Activated naive CD8-positive, alpha-beta T cell treated with anti-CD3 and anti-CD28 coated beads, Interleukin-2, amount 10 ng/mL, durations not matched to agents 7 days and 5 days (primary cell): ENCODE measurements around the gene CATSPERB. TPM values are rescaled to one million over a fixed set of nuclear protein-coding genes. Genes with fewer than 3 reads are reported as not detected.
"Not testable (repeated sequence)": the region's sequence is repeated elsewhere in the genome, so short reads cannot be mapped to it uniquely, and the experiment has no call there.

ENCODE experiments used
- ATAC-seq: fragments of 150-1000 bp; cut with Tn5 transposase; one replicate; pipeline ENCODE4 v1.10.0; 2021; ENCODE audit warnings: low read depth, moderate library complexity
- POLR2A ChIA-PET: fragments of 350-600 bp; sonication (Branson Sonifier 250); formaldehyde crosslinking; loops from one replicate; lab custom pipeline; 2021; ENCODE audit warnings: antibody characterized with exemption; lab: Charles Lee
- DNase-seq: peaks from one replicate; pipeline ENCODE4 v3.0.0; 2021
- H3K27ac Mint-ChIP-seq: one replicate; pipeline ENCODE4 v1.8.0; 2022; ENCODE audit warnings: mild to moderate bottlenecking, mixed read lengths
- H3K27me3 Mint-ChIP-seq: one replicate; pipeline ENCODE4 v1.8.0; 2022; ENCODE audit warnings: mild to moderate bottlenecking, moderate library complexity, mixed read lengths
- H3K36me3 Mint-ChIP-seq: one replicate; pipeline ENCODE4 v1.8.0; 2021; ENCODE audit warnings: mild to moderate bottlenecking, mixed read lengths
- H3K4me1 Mint-ChIP-seq: one replicate; pipeline ENCODE4 v1.8.0; 2021; ENCODE audit warnings: mixed read lengths
- H3K4me3 Mint-ChIP-seq: one replicate; pipeline ENCODE4 v1.8.0; 2022; ENCODE audit warnings: mild to moderate bottlenecking, moderate library complexity, mixed read lengths
- H3K9me3 Mint-ChIP-seq: one replicate; pipeline ENCODE4 v1.8.0; 2021; ENCODE audit warnings: mixed read lengths
- total RNA-seq, 2 experiments: library from RNA; stranded (reverse); gene quantifications; one replicate each; pipeline ENCODE4 v1.2.3, GENCODE V29; 2021

CATSPERB gene
- total RNA-seq, 2 experiments from 2014 or later, result 1.9 to 2.3 TPM

GRCh38 chr14:91748049-91748448 is 16.2 kb upstream of the CATSPERB start:
- H3K4me3 Mint-ChIP-seq, result no peak overlapping the region
- peaks cover 2% of the 10 kb centered on the region for H3K27me3 Mint-ChIP-seq
- DNase-seq (no peak), ATAC-seq (no peak)
- no peak overlapping the region for H3K27ac Mint-ChIP-seq
- POLR2A ChIA-PET, result no interaction called here
- peaks cover 9% of the 10 kb centered on the region for H3K9me3 Mint-ChIP-seq
- peaks cover 2% of the 10 kb centered on the region for H3K36me3 Mint-ChIP-seq
- H3K4me1 Mint-ChIP-seq, result no peaks in the 10 kb centered on the region

- peaks cover 2% of the 10 kb centered on the region for H3K27me3 Mint-ChIP-seq
- ATAC-seq (no peak), DNase-seq (no peak)
- peaks cover 2% of the 10 kb centered on the region for H3K4me1 Mint-ChIP-seq
- POLR2A ChIA-PET, result no interaction called here
- H3K4me3 Mint-ChIP-seq, result no peak overlapping the region
- peaks cover 3% of the 10 kb centered on the region for H3K36me3 Mint-ChIP-seq
- no peak overlapping the region for H3K27ac Mint-ChIP-seq
- H3K9me3 Mint-ChIP-seq, result peaks cover 3% of the 10 kb centered on the region
Observed at GRCh38 chr14:91745344-91745743, 13.5 kb upstream of the CATSPERB start.

- H3K4me1 Mint-ChIP-seq, result peaks cover 2% of the 10 kb centered on the region
- no peak overlapping the region for H3K27ac Mint-ChIP-seq
- H3K9me3 Mint-ChIP-seq, result peaks cover 6% of the 10 kb centered on the region
- POLR2A ChIA-PET, result no interaction called here
- H3K27me3 Mint-ChIP-seq, result peaks cover 2% of the 10 kb centered on the region
- H3K4me3 Mint-ChIP-seq, result no peak overlapping the region
- no peak for DNase-seq
- no peak for ATAC-seq
- H3K36me3 Mint-ChIP-seq, result peaks cover 5% of the 10 kb centered on the region
Observed at GRCh38 chr14:91744068-91744480, 12.2 kb upstream of the CATSPERB start.

- Mint-ChIP-seq H3K27me3 (peaks cover 2% of the 10 kb centered on the region), H3K36me3 (peaks cover 5% of the 10 kb centered on the region), H3K27ac (no peak overlapping the region), H3K4me1 (peaks cover 2% of the 10 kb centered on the region), H3K4me3 (no peak overlapping the region), H3K9me3 (peaks cover 6% of the 10 kb centered on the region)
- DNase-seq (no peak), ATAC-seq (no peak)
- POLR2A ChIA-PET, result no interaction called here
Observed at GRCh38 chr14:91743305-91743653, 11.4 kb upstream of the CATSPERB start.

- no peak for ATAC-seq
- no peak overlapping the region for H3K4me3 Mint-ChIP-seq
- H3K27ac Mint-ChIP-seq, result no peak overlapping the region
Observed at GRCh38 chr14:91742621-91743304, 10.9 kb upstream of the CATSPERB start.

DNA sequence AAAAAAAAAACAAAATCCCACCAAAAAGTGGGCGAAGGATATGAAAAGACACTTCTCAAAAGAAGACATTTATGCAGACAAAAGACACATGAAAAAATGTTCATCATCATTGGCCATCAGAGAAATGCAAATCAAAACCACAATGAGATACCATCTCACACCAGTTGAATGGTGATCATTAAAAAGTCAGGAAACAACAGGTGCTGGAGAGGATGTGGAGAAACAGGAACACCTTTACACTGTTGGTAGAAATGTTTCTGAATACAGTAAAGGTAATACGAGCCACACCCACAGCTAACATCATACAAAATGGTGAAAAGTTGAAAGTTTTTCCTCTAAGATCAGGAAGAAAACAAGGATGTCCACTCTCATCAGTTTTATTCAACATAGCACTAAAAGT is 8.0 kb upstream of the CATSPERB start:
- H3K4me1 Mint-ChIP-seq, DNase-seq, POLR2A ChIA-PET, H3K27me3 Mint-ChIP-seq, H3K4me3 Mint-ChIP-seq, H3K27ac Mint-ChIP-seq, ATAC-seq: not testable (repeated sequence)
- H3K9me3 Mint-ChIP-seq, result peaks cover 12% of the 10 kb centered on the region
- H3K36me3 Mint-ChIP-seq, result peaks cover 11% of the 10 kb centered on the region

More at GRCh38 chr14:91742621-91743304, 10.9 kb upstream of the CATSPERB start:
- H3K4me1 Mint-ChIP-seq, result peaks cover 2% of the 10 kb centered on the region
- POLR2A ChIA-PET, result no interaction called here
- DNase-seq, result no peak
- H3K9me3 Mint-ChIP-seq, result peaks cover 6% of the 10 kb centered on the region
- peaks cover 8% of the 10 kb centered on the region for H3K36me3 Mint-ChIP-seq
- H3K27me3 Mint-ChIP-seq, result no peaks in the 10 kb centered on the region

GRCh38 chr14:91737619-91738018 is 5.7 kb upstream of the CATSPERB start:
- Mint-ChIP-seq H3K9me3 (peaks cover 12% of the 10 kb centered on the region), H3K4me3 (no peak overlapping the region), H3K36me3 (peaks cover 12% of the 10 kb centered on the region), H3K4me1 (peaks cover 4% of the 10 kb centered on the region), H3K27me3 (no peaks in the 10 kb centered on the region), H3K27ac (no peak overlapping the region)
- no peak for DNase-seq
- POLR2A ChIA-PET, result no interaction called here
- ATAC-seq, result no peak

DNA sequence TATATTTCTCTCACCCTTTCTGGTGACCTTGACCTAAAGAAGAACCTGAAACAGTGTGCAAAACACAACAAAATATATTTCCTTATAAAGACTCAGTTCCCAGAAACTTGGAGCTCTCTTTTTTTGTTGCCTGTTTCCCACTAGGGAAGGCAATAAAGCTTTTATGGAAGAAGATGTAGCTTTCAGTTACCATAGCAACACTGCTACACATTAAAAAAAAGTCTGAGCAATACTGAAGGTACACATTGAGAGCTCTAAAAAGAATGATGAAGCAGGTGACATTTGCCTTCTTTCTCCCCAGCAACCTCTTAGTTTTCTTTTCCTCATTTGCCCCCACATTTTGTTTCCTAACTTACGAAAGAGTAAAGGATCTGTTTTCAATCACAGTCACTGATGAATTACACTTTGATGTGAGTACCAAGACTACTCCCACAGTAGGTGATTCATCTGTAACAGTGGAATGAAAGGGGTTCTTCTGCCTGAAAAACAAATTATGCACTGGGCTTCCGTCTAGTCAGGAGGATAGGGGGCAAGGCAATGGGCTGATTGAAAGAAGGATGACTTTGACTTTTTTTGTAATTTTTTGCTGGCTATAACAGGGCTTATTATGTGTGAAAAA is 1.1 kb upstream of the CATSPERB start:
- H3K27me3 Mint-ChIP-seq, result no peaks in the 10 kb centered on the region
- H3K4me3 Mint-ChIP-seq, result no peak overlapping the region
- peaks cover 6% of the 10 kb centered on the region for H3K36me3 Mint-ChIP-seq
- no peak for DNase-seq
- H3K4me1 Mint-ChIP-seq, result peaks cover 7% of the 10 kb centered on the region
- peaks cover 9% of the 10 kb centered on the region for H3K9me3 Mint-ChIP-seq
- no peak for ATAC-seq
- H3K27ac Mint-ChIP-seq, result no peak overlapping the region
- POLR2A ChIA-PET, result no interaction called here

DNA sequence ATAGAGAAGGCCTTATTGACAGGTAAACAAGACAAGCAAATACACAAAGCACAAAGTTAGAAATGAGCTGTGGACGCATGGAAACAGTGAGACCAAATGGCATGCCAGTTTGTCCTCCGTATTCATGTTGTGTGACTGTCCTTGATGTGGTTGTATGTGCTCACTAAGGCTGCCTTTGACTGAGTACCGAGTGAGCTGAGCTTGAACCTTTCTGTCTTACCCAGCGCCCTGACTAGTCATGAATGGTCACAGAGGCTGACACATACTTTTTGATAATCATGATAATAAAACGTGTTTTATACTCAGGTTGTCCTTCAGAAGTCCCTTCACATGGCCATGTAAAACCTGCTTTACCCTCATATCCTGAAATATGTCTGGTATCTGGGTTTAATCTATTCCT is 553 bp upstream of the CATSPERB start:
- Mint-ChIP-seq H3K9me3 (peaks cover 9% of the 10 kb centered on the region), H3K4me1 (peaks cover 7% of the 10 kb centered on the region), H3K27me3 (no peaks in the 10 kb centered on the region), H3K4me3 (no peak overlapping the region), H3K36me3 (peaks cover 5% of the 10 kb centered on the region), H3K27ac (no peak overlapping the region)
- DNase-seq, result no peak
- POLR2A ChIA-PET, result no interaction called here
- ATAC-seq, result no peak

DNA sequence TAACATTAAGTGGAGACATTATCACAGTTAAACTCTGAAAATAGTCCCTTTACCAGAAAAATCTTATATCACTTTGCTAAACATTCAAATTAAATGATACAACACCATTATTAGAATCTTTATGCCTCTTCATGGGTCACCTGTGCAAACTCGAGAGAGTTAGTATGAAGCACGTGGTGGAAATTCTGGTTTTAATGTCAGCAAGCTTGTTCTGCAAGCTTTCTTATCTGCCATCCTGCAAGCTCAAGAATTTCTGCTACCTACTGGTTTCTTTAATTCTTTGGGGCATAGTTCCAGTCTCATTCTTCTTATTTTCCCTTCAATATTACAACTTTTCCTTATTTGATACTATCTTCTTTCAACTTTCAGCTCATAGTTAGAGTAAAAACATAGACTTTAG is 868 bp downstream of the CATSPERB start:
- Mint-ChIP-seq H3K27me3 (no peaks in the 10 kb centered on the region), H3K4me3 (no peak overlapping the region), H3K4me1 (peaks cover 7% of the 10 kb centered on the region), H3K36me3 (peaks cover 3% of the 10 kb centered on the region), H3K9me3 (peaks cover 4% of the 10 kb centered on the region), H3K27ac (no peak overlapping the region)
- ATAC-seq, result no peak
- POLR2A ChIA-PET, result no interaction called here
- DNase-seq, result no peak

- ATAC-seq (no peak), DNase-seq (no peak)
- H3K4me1 Mint-ChIP-seq, result peaks cover 7% of the 10 kb centered on the region
- H3K9me3 Mint-ChIP-seq, result peaks cover 2% of the 10 kb centered on the region
- H3K27me3 Mint-ChIP-seq, result no peaks in the 10 kb centered on the region
- H3K36me3 Mint-ChIP-seq, result peaks cover 2% of the 10 kb centered on the region
- H3K27ac Mint-ChIP-seq, result no peak overlapping the region
- no peak overlapping the region for H3K4me3 Mint-ChIP-seq
- POLR2A ChIA-PET, result no interaction called here
Observed at GRCh38 chr14:91729756-91730155, 2.1 kb downstream of the CATSPERB start.

- H3K9me3 Mint-ChIP-seq, result peaks cover 2% of the 10 kb centered on the region
- no peak overlapping the region for H3K27ac Mint-ChIP-seq
- no peak for ATAC-seq
- POLR2A ChIA-PET, result no interaction called here
- H3K4me1 Mint-ChIP-seq, result peaks cover 7% of the 10 kb centered on the region
- DNase-seq, result no peak
- no peaks in the 10 kb centered on the region for H3K36me3 Mint-ChIP-seq
- no peak overlapping the region for H3K4me3 Mint-ChIP-seq
- no peaks in the 10 kb centered on the region for H3K27me3 Mint-ChIP-seq
Observed at GRCh38 chr14:91728616-91729183, 3.2 kb downstream of the CATSPERB start.

- POLR2A ChIA-PET, result no interaction called here
- DNase-seq (no peak), ATAC-seq (no peak)
- Mint-ChIP-seq H3K4me1 (peaks cover 2% of the 10 kb centered on the region), H3K27me3 (no peaks in the 10 kb centered on the region), H3K9me3 (peaks cover 2% of the 10 kb centered on the region), H3K36me3 (no peaks in the 10 kb centered on the region), H3K27ac (no peak overlapping the region), H3K4me3 (no peak overlapping the region)
Observed at GRCh38 chr14:91727121-91727520, 4.8 kb downstream of the CATSPERB start.

- Mint-ChIP-seq H3K9me3 (no peaks in the 10 kb centered on the region), H3K36me3 (peaks cover 5% of the 10 kb centered on the region), H3K4me3 (no peak overlapping the region), H3K27me3 (peaks cover 3% of the 10 kb centered on the region), H3K4me1 (peaks cover 2% of the 10 kb centered on the region), H3K27ac (no peak overlapping the region)
- DNase-seq, result no peak
- no peak for ATAC-seq
- POLR2A ChIA-PET, result no interaction called here
Observed at GRCh38 chr14:91723501-91723900, 8.4 kb downstream of the CATSPERB start.
